Iris pigment epithelial cell (primary cell): ENCODE data around the gene VPS18.

Source experiments
- DNase-seq: peaks from one replicate; pipeline ENCODE4 v3.0.0-alpha.2; 2011; ENCODE audit warnings: low read depth

The VPS18 gene

DNA sequence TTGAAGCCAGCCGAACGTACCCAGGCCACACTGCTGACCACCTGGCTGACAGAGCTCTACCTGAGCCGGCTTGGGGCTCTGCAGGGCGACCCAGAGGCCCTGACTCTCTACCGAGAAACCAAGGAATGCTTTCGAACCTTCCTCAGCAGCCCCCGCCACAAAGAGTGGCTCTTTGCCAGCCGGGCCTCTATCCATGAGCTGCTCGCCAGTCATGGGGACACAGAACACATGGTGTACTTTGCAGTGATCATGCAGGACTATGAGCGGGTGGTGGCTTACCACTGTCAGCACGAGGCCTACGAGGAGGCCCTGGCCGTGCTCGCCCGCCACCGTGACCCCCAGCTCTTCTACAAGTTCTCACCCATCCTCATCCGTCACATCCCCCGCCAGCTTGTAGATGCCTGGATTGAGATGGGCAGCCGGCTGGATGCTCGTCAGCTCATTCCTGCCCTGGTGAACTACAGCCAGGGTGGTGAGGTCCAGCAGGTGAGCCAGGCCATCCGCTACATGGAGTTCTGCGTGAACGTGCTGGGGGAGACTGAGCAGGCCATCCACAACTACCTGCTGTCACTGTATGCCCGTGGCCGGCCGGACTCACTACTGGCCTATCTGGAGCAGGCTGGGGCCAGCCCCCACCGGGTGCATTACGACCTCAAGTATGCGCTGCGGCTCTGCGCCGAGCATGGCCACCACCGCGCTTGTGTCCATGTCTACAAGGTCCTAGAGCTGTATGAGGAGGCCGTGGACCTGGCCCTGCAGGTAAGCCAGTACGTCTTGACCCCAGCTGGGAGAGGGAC lies 6.2 kb downstream of the VPS18 start:
- DNase-seq, result no peak

- DNase-seq, result no peak
Measured at GRCh38 chr15:40901053-40901443, 6.8 kb downstream of the VPS18 start.

DNA sequence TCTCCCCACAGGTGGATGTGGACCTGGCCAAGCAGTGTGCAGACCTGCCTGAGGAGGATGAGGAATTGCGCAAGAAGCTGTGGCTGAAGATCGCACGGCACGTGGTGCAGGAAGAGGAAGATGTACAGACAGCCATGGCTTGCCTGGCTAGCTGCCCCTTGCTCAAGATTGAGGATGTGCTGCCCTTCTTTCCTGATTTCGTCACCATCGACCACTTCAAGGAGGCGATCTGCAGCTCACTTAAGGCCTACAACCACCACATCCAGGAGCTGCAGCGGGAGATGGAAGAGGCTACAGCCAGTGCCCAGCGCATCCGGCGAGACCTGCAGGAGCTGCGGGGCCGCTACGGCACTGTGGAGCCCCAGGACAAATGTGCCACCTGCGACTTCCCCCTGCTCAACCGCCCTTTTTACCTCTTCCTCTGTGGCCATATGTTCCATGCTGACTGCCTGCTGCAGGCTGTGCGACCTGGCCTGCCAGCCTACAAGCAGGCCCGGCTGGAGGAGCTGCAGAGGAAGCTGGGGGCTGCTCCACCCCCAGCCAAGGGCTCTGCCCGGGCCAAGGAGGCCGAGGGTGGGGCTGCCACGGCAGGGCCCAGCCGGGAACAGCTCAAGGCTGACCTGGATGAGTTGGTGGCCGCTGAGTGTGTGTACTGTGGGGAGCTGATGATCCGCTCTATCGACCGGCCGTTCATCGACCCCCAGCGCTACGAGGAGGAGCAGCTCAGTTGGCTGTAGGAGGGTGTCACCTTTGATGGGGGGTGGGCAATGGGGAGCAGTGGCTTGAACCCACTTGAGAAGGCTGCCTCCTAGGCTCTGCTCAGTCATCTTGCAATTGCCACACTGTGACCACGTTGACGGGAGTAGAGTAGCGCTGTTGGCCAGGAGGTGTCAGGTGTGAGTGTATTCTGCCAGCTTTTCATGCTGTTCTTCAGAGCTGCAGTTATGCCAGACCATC lies 8.6 kb downstream of the VPS18 start:
- peak; percentile 80 for DNase-seq

DNA sequence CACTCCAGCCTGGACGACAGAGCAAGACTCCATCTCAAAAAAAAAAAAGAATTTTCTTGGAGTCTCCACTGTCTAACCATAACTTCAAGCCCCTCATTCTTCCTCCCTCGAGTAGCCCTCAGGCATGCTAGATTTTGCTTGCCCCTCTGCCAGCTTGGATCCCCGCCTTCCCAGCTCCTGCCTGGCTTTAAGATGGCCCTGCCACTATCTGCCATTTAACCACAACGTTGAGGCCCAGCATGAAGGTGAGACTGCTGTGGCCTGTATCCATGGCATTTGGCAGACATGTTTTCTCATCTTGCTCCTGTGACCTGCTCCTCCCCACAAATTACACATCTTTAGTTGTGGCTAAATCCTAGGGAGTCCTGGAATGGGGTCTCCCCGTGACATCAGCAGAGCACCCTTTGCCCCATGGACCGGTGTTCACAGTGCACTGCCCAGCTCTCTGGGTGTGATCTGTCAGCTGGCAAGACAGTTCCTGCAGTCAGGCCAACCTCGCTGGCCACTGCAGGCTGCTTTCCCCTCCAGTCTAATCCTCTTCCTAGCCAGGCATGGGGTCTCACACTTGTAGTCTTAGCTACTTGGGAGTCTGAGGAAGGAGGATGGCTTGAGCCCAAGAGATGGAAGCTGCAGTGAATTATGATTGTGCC lies 10.4 kb downstream of the VPS18 start:
- DNase-seq, result no peak

GRCh38 chr15:40906091-40906990 lies 12.1 kb downstream of the VPS18 start:
- DNase-seq, result peak; percentile 65

DNA sequence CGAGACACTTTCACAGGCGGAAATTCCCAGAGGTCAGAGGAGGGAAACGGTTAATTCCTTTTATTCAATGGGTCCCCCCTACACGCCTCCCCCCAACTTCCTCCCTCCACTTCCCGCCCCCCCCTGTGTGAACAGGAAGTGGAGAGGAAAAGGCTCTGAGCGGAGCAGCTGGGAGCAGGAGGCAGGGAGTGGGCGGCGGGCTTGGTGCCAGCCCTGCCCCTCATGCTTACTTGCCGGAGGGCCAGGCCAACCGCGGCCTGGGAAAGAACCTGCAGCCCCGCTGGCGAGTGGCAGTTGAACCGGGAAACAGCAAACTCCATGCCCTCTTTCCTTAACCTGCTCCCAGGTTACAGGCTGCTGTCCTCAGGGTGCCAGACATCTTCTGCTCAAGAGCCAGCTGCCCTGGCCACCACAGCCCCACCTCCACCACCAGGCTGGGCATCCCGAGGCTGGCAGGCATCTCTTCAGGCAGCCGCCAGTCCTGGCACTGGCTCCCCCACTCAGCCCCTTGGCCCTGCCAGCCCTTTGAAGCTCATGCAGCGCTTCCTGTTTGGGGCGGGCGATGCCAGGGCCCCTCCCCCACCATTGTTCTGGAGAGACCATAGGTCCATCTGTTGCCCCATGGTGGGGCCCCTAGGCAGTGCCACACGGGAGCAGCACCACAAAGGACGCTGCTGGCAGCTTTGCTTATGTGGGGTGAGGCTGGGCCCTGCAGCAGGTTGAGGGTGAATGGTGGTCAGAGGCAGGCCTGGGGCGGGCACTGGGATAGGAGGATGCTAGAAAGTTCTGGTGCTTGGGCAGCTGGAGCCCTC lies 12.9 kb downstream of the VPS18 start:
- no peak for DNase-seq

DNA sequence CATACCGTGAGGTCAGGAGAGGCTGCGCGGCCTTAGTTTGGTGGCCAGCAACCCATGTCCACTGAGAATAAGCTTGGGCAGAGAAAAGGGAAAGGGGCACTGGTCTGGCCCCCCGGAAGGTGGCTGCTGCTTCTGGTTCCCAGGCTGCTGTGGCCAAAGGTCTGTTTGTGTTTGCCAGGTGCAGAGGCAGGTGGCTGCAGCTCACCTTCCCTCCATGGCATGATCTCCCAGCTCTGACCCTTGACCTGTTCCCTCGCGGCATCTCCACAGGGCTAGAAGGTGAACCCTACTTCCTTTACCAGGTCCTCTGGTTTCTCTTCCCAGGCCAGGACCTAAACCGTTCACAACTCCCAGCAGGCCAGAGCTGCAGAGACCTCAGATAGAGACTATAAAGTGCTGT lies 13.8 kb downstream of the VPS18 start:
- no peak for DNase-seq

GRCh38 chr15:40909662-40910630 lies 15.7 kb downstream of the VPS18 start:
- DNase-seq, result peak; percentile 49

DNA sequence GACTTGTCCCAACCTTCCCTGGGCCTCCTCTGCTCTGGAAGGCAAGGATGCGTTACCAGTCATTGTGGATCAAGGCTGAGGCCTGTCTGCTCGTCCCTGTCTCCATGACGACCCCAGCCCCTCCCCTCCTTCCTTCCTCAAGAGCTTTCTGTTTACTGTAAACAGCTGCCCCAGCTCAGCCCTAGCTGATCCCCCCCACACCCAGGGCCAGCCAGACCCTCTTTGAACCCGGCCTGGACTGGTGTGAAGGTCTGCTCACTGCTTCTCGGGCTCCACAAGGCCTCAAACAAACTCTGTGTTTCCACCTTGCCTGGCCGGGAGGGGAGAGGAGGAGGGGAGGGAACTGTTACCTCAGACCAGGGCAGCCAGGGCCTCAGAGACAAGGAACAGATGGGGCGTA lies 16.9 kb downstream of the VPS18 start:
- DNase-seq, result no peak

GRCh38 chr15:40911693-40912092 lies 17.4 kb downstream of the VPS18 start:
- DNase-seq, result no peak

DNA sequence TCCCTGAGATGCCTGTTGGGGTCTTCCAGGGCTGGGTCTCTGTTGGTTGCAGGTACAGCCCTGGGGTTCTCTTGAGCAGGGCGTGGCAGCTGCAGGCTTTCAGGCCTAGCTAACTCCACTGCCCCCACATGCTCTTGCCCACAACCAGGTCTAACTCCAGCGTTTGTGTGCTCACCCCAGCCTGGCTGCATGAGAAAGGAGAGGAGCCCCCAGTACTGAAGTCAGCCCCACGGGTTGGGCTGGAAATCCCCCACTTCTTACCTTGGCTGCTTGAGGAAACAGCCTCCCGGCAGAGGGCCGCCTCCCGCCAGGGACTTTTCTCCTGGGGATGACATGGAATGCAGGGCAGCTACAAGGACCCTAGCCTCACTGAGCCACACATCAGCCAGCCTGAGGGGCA lies 18.2 kb downstream of the VPS18 start:
- DNase-seq, result no peak

DNA sequence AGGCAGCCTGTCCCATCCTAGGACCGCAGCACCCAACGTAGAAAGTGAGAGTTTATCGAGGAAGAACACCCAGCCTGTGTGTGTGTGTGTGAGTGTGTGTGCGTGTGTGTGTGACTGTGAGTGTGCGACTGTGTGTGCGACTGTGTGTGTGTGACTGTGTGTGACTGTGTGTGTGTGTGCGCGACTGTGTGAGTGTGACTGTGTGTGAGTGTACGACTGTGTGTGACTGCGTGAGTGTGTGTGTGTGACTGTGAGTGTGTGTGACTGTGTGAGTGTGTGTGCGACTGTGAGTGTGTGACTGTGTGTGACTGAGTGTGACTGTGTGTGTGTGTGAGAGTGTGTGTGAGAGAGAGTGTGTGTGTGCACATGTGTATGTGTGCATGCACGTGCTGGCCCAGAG lies 19.8 kb downstream of the VPS18 start:
- no peak for DNase-seq

GRCh38 chr15:40914486-40914885 lies 20.2 kb downstream of the VPS18 start:
- DNase-seq, result no peak

DNA sequence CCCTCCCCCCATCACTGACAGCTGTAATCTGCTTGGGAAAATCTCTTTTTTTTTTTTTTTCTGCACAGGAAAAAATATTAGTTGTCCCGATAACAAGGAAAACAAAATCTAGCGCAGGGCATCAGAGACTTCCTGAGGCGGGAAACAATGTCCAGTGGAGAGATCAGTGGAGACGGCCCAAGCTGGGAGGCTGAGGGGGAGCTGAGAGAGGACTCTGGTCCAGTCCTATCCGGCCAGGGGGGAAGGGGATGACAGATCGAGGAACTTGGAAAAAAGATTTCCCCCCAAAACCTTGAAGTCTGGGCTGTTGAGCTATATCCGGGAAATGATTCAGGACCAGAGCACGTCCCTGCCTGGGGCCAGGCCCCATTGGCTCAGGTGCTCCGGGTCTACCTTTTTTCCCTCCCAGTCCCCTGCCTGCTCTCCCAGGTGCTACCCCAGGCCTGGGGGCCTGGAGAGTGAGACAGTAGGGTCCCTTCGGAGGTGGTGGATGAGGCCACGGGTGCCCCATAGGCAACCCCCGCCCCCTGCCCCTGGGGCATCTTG lies 20.9 kb downstream of the VPS18 start:
- no peak for DNase-seq

- DNase-seq, result no peak
Measured at GRCh38 chr15:40915679-40916078, 21.4 kb downstream of the VPS18 start.

DNA sequence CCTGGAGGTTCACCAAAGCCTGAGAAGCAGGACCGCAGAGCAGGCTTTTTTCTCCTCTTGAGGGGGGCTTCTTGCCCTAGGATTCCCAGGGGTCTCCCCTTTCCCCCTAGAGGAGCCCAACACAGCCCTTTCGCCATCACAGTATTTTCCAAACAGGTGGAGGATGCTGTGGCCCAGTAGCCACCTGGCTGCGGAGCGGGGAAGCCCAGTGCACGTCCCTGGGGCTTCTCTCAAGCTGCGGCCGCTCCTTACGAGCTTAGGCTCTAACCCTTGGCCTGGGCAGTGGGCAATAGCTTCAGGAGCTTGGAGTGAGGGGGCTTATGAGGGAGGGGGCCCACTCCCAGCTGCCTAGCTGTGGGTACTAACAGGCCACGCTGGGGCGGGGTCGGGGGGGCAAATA lies 23.3 kb downstream of the VPS18 start:
- no peak for DNase-seq

- no peak for DNase-seq
Measured at GRCh38 chr15:40918146-40918798, 24.0 kb downstream of the VPS18 start.

DNA sequence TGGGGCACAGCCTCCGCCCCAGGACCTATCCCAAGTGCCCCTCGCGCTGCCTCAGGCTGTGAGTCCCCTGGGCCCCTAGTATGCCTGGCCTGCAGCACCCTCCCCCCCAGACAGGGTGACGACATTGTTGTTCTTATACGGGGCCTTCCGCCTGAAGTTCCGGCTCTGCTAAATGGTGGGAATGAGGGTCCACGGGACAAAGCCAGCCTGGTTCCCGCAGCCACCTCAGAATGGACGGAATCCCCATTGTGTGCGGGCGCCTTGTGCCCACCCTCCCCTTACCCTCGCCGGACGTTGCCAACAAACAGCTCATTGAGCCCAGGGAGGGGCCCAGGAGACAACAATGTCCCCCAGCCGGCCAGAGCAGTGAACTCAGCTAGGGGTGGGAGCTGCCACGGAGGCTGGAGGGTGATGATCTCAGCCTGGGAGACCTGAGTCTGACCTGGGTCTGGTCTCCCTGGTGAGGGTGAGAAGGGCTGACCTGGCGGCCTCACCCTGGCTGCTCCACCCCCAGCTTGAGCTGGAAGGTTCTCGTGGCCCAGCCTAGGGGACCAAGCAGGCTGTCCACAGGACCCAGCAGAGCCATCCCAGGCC lies 24.6 kb downstream of the VPS18 start:
- no peak for DNase-seq
